Testis (tissue), 3 donors: ENCODE data around the gene KDM5C. TPM values are rescaled to one million over a fixed set of nuclear protein-coding genes. Genes with fewer than 3 reads are reported as not detected.

Experiments used
- DNase-seq: peaks from one replicate; pipeline ENCODE4 v3.0.0-alpha.2; 2019
- H3K27ac ChIP-seq, 2 donors: fragments of 200-600 bp; sonication (generic); one replicate each; pipeline ENCODE4 v1.5.1; 2019
- H3K27me3 ChIP-seq: fragments of 200-600 bp; sonication (generic); one replicate; pipeline ENCODE4 v1.5.1; 2019
- H3K36me3 ChIP-seq: fragments of 200-600 bp; sonication (generic); one replicate; pipeline ENCODE4 v1.5.1; 2017; ENCODE audit warnings: low read depth; ENCODE audit errors: missing control alignments
- H3K4me1 ChIP-seq: fragments of 200-600 bp; sonication (generic); one replicate; pipeline ENCODE4 v1.5.1; 2019
- H3K4me3 ChIP-seq, 2 donors: fragments of 200-600 bp; sonication (generic); one replicate each; pipeline ENCODE4 v1.5.1; 2017 to 2019
- H3K9me3 ChIP-seq: fragments of 200-600 bp; sonication (generic); one replicate; pipeline ENCODE4 v1.5.1; 2017
- POLR2A ChIP-seq: fragments of 450-650 bp; IDR thresholded peaks from one replicate; pipeline ENCODE4 v1.6.1; 2017; ENCODE audit warnings: antibody characterized with exemption, mild to moderate bottlenecking, moderate library complexity
- WGBS, 2 donors: methylation state at CpG; one replicate each; pipeline ENCODE4 v1.1.5; 2018; 5-methylcytosine and 5-hydroxymethylcytosine counted together
- intact Hi-C: fragments of 100-400 bp; cut with DNase I; formaldehyde crosslinking; loops from one replicate; pipeline ENCODE4 v1.15.1; 2023; ENCODE audit warnings: low total_unique reads
- polyA plus RNA-seq: library from polyadenylated mRNA; stranded (reverse); fragments of 350-450 nt; fragmentation: Illumina TruSeq; extraction: RNeasy Lipid Tissue Mini Kit (QIAGEN cat#74804); gene quantifications from one replicate; pipeline ENCODE4 v1.2.3, GENCODE V29; 2014; ENCODE audit warnings: low read depth, low replicate concordance; ENCODE audit not compliant: insufficient read depth
- total RNA-seq, 2 donors: library from RNA; depleted of rRNA; stranded (reverse); fragments of >200 nt; gene quantifications; one replicate each; pipeline ENCODE4 v1.2.3, GENCODE V29; 2016
- TF ChIP-seq, protein P1 (sequence below), 3 experiments: fragments of 450-650 bp in 2 of 3; fragments of 200-600 bp in 1 of 3; sonication (generic) in 1 of 3; IDR thresholded peaks; one replicate each; pipeline ENCODE4 v1.5.1; 2016 to 2019; ENCODE audit warnings: antibody characterized with exemption in 3 of 3, mild to moderate bottlenecking in 2 of 3, moderate library complexity in 1 of 3

The KDM5C gene
- total and polyA plus RNA-seq, 3 donors from 2014 or later = 40.1 to 134 (median 104) TPM

DNA sequence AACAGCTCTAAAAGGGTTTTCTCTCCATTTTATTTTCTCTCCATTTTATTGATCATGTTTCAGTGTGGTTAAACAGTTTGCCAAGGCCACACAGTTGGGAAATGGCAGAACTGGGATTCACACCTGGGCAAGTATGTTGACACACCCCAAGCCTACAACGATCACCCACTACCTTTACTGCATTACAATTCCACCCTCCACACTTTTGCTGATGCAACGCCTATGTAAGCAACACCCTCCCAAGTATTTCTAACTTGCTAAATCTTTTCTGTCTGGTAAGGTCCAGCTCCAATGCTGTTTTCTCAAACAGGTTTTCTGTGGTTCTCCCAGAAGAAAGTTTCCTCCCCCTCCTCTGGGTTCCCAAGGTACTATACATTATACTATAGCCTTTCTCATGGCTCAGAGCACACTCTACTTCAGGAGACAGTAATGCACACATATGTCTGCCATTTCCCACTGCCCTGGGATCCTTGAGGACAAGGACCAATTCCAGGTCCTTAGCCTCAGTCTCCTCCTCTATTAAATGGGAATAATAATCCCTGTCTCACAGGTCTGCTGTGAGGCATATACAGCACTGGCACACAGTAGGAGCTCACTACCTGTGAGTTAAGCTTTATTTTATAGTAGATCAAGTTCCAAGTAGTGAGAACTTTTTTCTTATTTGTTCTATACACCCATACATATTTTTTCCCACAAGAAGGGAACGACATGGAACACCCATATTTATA, 28.4 kb upstream of the KDM5C start:
- DNase-seq = no peak
- no peaks in the 10 kb centered on the region for H3K9me3 ChIP-seq
- no peaks in the 10 kb centered on the region for H3K36me3 ChIP-seq
- no peak overlapping the region for H3K27ac ChIP-seq
- no peak overlapping the region for H3K4me3 ChIP-seq
- no peaks in the 10 kb centered on the region for H3K27me3 ChIP-seq
- TF ChIP-seq, protein P1, sequence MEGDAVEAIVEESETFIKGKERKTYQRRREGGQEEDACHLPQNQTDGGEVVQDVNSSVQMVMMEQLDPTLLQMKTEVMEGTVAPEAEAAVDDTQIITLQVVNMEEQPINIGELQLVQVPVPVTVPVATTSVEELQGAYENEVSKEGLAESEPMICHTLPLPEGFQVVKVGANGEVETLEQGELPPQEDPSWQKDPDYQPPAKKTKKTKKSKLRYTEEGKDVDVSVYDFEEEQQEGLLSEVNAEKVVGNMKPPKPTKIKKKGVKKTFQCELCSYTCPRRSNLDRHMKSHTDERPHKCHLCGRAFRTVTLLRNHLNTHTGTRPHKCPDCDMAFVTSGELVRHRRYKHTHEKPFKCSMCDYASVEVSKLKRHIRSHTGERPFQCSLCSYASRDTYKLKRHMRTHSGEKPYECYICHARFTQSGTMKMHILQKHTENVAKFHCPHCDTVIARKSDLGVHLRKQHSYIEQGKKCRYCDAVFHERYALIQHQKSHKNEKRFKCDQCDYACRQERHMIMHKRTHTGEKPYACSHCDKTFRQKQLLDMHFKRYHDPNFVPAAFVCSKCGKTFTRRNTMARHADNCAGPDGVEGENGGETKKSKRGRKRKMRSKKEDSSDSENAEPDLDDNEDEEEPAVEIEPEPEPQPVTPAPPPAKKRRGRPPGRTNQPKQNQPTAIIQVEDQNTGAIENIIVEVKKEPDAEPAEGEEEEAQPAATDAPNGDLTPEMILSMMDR (IDR thresholded peaks at IDR 0.05) = no peak
- no peak for TF ChIP-seq POLR2A
- intact Hi-C loops = no loop called here
- no peaks in the 10 kb centered on the region for H3K4me1 ChIP-seq
- WGBS, 2 donors = 89 to 91% methylated on average over 3 of the region's 3 CpGs

DNA sequence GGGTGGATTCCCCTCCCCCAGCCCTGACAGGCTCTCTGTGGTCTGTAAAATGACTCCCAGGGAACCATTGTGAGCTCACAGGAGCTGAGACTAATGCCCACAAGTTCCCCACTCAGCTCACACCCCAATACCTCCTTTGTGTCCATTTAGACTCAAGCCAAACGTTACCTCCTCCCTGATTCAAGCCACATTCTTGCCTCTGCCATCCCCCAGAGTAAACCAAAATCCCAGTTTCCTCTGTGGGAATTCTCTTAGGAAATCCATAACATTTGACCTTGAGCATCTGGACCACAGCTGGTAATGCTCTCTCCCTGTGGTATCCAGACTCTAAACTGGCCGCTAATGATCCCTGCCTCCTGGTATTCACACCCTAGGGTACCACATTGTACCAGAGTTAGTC, 26.3 kb upstream of the KDM5C start:
- intact Hi-C loops = no loop called here
- no peaks in the 10 kb centered on the region for H3K36me3 ChIP-seq
- no peak overlapping the region for H3K4me3 ChIP-seq
- WGBS, 2 donors = 75 to 79% methylated on average over 2 of the region's 2 CpGs
- H3K27ac ChIP-seq = no peak overlapping the region
- TF ChIP-seq, protein P1 (IDR thresholded peaks at IDR 0.05) = no peak
- TF ChIP-seq POLR2A = no peak
- H3K4me1 ChIP-seq = no peaks in the 10 kb centered on the region
- no peaks in the 10 kb centered on the region for H3K27me3 ChIP-seq
- DNase-seq = no peak
- H3K9me3 ChIP-seq = no peaks in the 10 kb centered on the region

DNA sequence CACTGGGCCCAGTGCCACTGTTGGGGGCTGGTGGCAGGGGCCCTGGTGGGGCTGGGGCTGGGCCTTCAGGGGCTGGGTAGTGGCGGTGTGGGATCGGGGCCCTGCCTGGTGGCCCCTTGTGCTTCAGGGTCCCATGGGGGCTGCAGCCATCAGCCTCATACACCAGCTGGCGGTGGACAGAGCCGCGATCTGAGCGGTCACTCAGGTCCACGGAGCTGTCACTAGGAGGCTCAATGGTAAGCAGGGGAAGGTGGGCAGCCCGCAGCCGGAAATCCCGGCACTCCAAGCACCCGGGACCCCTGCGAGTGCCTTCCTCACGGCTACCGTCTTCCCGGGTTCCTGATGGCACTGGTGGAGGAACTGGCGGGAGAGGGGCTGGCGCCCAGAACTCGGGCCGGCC, 25.5 kb upstream of the KDM5C start:
- Histone ChIP-seq H3K4me3 (no peak overlapping the region), H3K9me3 (no peaks in the 10 kb centered on the region), H3K27ac (no peak overlapping the region), H3K27me3 (no peaks in the 10 kb centered on the region), H3K4me1 (no peaks in the 10 kb centered on the region), H3K36me3 (no peaks in the 10 kb centered on the region)
- no peak for DNase-seq
- intact Hi-C loops = no loop called here
- 95 to 100% methylated on average over 4 to 7 of the region's 19 CpGs for WGBS, 2 donors
- no peak for TF ChIP-seq POLR2A
- TF ChIP-seq, protein P1 (IDR thresholded peaks at IDR 0.05) = no peak

DNA sequence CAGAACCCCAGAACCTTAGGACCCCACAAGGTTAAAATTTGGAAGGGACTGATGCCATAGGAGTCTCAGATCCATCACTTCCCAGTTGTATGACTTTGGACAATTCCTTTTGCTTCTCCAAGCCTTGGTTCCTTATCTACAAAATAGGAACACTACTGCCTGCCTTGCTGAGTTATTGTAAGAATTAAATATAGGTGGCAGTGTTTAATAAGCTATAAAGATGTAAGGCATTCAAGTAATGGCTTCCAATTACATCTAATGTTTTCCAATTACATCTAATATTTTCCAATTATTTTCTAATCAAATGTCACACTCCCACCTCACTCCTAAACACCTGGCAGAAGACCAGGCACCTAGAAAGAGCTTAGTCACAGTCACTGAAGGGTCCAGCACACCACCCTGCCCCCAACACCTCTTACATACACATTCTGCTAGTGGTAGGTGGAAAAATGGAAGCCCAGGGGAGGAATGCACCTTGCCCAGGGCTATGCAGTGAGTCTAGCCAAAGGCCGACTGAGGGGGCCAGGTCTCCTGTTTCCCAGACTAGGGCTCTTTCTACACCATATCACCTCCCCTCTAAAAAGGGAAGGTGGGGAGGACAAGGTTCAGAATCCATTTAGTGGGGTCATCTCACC, 24.5 kb upstream of the KDM5C start:
- intact Hi-C loops = no loop called here
- H3K36me3 ChIP-seq = no peaks in the 10 kb centered on the region
- H3K9me3 ChIP-seq = no peaks in the 10 kb centered on the region
- H3K4me1 ChIP-seq = no peaks in the 10 kb centered on the region
- no peaks in the 10 kb centered on the region for H3K27me3 ChIP-seq
- no peak overlapping the region for H3K4me3 ChIP-seq
- no peak overlapping the region for H3K27ac ChIP-seq
- WGBS, 2 donors = 100% methylated on average over 1 of the region's 1 CpG
- no peak for TF ChIP-seq POLR2A
- TF ChIP-seq, protein P1 (IDR thresholded peaks at IDR 0.05) = no peak
- no peak for DNase-seq
